Vagina (tissue), 2 donors: ENCODE measurements around the gene TBC1D22A. TPM values are rescaled to one million over a fixed set of nuclear protein-coding genes. Genes with fewer than 3 reads are reported as not detected.

Experiments
- DNase-seq, 2 donors: peaks; one replicate each; pipeline ENCODE4 v3.0.0-alpha.2; 2017; ENCODE audit errors: extremely low spot score in 2 of 2
- H3K27ac ChIP-seq: fragments of 200-600 bp; sonication (generic); one replicate; pipeline ENCODE4 v1.5.1; 2019
- H3K27me3 ChIP-seq: fragments of 200-600 bp; sonication (generic); one replicate; pipeline ENCODE4 v1.5.1; 2019
- H3K36me3 ChIP-seq, 2 donors: fragments of 200-600 bp; sonication (generic); one replicate each; pipeline ENCODE4 v1.5.1; 2017 to 2019
- H3K4me1 ChIP-seq: fragments of 200-600 bp; sonication (generic); one replicate; pipeline ENCODE4 v1.5.1; 2019
- H3K4me3 ChIP-seq, 2 donors: fragments of 200-600 bp; sonication (generic); 1 replicate in 1 of 2; 2 replicates in 1 of 2; pipeline ENCODE4 v1.5.1; 2016 to 2019
- H3K9me3 ChIP-seq: fragments of 200-600 bp; sonication (generic); one replicate; pipeline ENCODE4 v1.5.1; 2019
- CTCF ChIP-seq, 3 experiments: fragments of 450-650 bp in 2 of 3; fragments of 200-600 bp in 1 of 3; sonication (generic) in 1 of 3; IDR thresholded peaks; one replicate each; pipeline ENCODE4 v1.5.1; 2017 to 2019; ENCODE audit warnings: antibody characterized with exemption in 3 of 3, mild to moderate bottlenecking in 2 of 3, moderate library complexity in 2 of 3
- POLR2A ChIP-seq, 2 donors: fragments of 450-650 bp; IDR thresholded peaks; one replicate each; pipeline ENCODE4 v1.6.1; 2017; ENCODE audit warnings: antibody characterized with exemption in 2 of 2, mild to moderate bottlenecking in 2 of 2, moderate library complexity in 2 of 2
- POLR2AphosphoS5 ChIP-seq, 2 donors: sonication (generic); formaldehyde crosslinking; IDR thresholded peaks; one replicate each; pipeline ENCODE4 v1.9.0; 2017; ENCODE audit warnings: antibody characterized with exemption in 2 of 2, mild to moderate bottlenecking in 2 of 2, low read depth in 1 of 2; ENCODE audit not compliant: insufficient read depth in 1 of 2
- intact Hi-C: fragments of 100-400 bp; cut with DNase I; formaldehyde crosslinking; loops from one replicate; pipeline ENCODE4 v1.15.1; 2023
- total RNA-seq: library from RNA; depleted of rRNA; stranded (reverse); fragments of >200 nt; gene quantifications from one replicate; pipeline ENCODE4 v1.2.3, GENCODE V29; 2016

TBC1D22A gene
- total RNA-seq, 1 donor from 2014 or later, result 38.3 TPM

- intact Hi-C loops, result no loop called here
- H3K27me3 ChIP-seq, result no peaks in the 10 kb centered on the region
- no peaks in the 10 kb centered on the region for H3K36me3 ChIP-seq
- no peak overlapping the region for H3K4me3 ChIP-seq
- TF ChIP-seq POLR2AphosphoS5 (IDR thresholded peaks at IDR 0.05; ENCODE audit: insufficient read depth in 1 of 2, low read depth in 1 of 2) (no peak), POLR2A (IDR thresholded peaks at IDR 0.05) (no peak), CTCF (IDR thresholded peaks at IDR 0.05) (no peak)
- no peaks in the 10 kb centered on the region for H3K4me1 ChIP-seq
- no peaks in the 10 kb centered on the region for H3K9me3 ChIP-seq
- H3K27ac ChIP-seq, result no peak overlapping the region
- no peak for DNase-seq
Measured at GRCh38 chr22:46992121-46992731, 229.8 kb downstream of the TBC1D22A start.

GRCh38 chr22:46993633-46994032 is 231.2 kb downstream of the TBC1D22A start:
- no peaks in the 10 kb centered on the region for H3K9me3 ChIP-seq
- intact Hi-C loops, result no loop called here
- TF ChIP-seq CTCF (IDR thresholded peaks at IDR 0.05) (no peak), POLR2AphosphoS5 (IDR thresholded peaks at IDR 0.05; ENCODE audit: insufficient read depth in 1 of 2, low read depth in 1 of 2) (no peak), POLR2A (IDR thresholded peaks at IDR 0.05) (no peak)
- no peak overlapping the region for H3K4me3 ChIP-seq
- H3K36me3 ChIP-seq, result peaks cover 0 to 4% of the 10 kb centered on the region in 2 donors
- H3K27me3 ChIP-seq, result no peaks in the 10 kb centered on the region
- no peaks in the 10 kb centered on the region for H3K4me1 ChIP-seq
- DNase-seq, result no peak
- no peak overlapping the region for H3K27ac ChIP-seq

- Histone ChIP-seq H3K9me3 (no peaks in the 10 kb centered on the region), H3K4me3 (no peak overlapping the region), H3K4me1 (no peaks in the 10 kb centered on the region), H3K36me3 (peaks cover 0 to 4% of the 10 kb centered on the region in 2 donors), H3K27me3 (no peaks in the 10 kb centered on the region), H3K27ac (no peak overlapping the region)
- DNase-seq, result no peak
- intact Hi-C loops, result no loop called here
- TF ChIP-seq POLR2A (IDR thresholded peaks at IDR 0.05), result no peak
- TF ChIP-seq POLR2AphosphoS5 (IDR thresholded peaks at IDR 0.05; ENCODE audit: insufficient read depth in 1 of 2, low read depth in 1 of 2), result no peak
- TF ChIP-seq CTCF (IDR thresholded peaks at IDR 0.05), result no peak
Measured at GRCh38 chr22:46994265-46994664, 231.8 kb downstream of the TBC1D22A start.

GRCh38 chr22:46994983-46995382 is 232.5 kb downstream of the TBC1D22A start:
- H3K9me3 ChIP-seq, result no peaks in the 10 kb centered on the region
- intact Hi-C loops, result no loop called here
- H3K36me3 ChIP-seq, result peaks cover 0 to 4% of the 10 kb centered on the region in 2 donors
- no peak for DNase-seq
- H3K4me1 ChIP-seq, result no peaks in the 10 kb centered on the region
- no peaks in the 10 kb centered on the region for H3K27me3 ChIP-seq
- no peak overlapping the region for H3K27ac ChIP-seq
- H3K4me3 ChIP-seq, result no peak overlapping the region
- TF ChIP-seq POLR2AphosphoS5 (IDR thresholded peaks at IDR 0.05; ENCODE audit: insufficient read depth in 1 of 2, low read depth in 1 of 2), result no peak
- TF ChIP-seq POLR2A (IDR thresholded peaks at IDR 0.05), result no peak
- TF ChIP-seq CTCF (IDR thresholded peaks at IDR 0.05), result no peak

GRCh38 chr22:46995501-46996360 is 233.3 kb downstream of the TBC1D22A start:
- no peak for DNase-seq
- Histone ChIP-seq H3K36me3 (peaks cover 0 to 4% of the 10 kb centered on the region in 2 donors), H3K27me3 (no peaks in the 10 kb centered on the region), H3K27ac (no peak overlapping the region), H3K9me3 (no peaks in the 10 kb centered on the region), H3K4me3 (no peak overlapping the region), H3K4me1 (no peaks in the 10 kb centered on the region)
- intact Hi-C loops, result no loop called here
- TF ChIP-seq POLR2AphosphoS5 (IDR thresholded peaks at IDR 0.05; ENCODE audit: insufficient read depth in 1 of 2, low read depth in 1 of 2), result no peak
- TF ChIP-seq CTCF (IDR thresholded peaks at IDR 0.05), result no peak
- TF ChIP-seq POLR2A (IDR thresholded peaks at IDR 0.05), result no peak
